GM21526 (cell line): ENCODE data around the gene ZNF576.
"Not testable (repeated sequence)": the region's sequence is repeated elsewhere in the genome, so short reads cannot be mapped to it uniquely, and the experiment has no call there.

Source experiments
- ATAC-seq: cut with Tn5 transposase; IDR thresholded peaks from one replicate; pipeline ENCODE4 v1.9.1; 2021; ENCODE audit warnings: moderate library complexity; ENCODE audit not compliant: unreplicated experiment, low FRiP score

Gene ZNF576

DNA sequence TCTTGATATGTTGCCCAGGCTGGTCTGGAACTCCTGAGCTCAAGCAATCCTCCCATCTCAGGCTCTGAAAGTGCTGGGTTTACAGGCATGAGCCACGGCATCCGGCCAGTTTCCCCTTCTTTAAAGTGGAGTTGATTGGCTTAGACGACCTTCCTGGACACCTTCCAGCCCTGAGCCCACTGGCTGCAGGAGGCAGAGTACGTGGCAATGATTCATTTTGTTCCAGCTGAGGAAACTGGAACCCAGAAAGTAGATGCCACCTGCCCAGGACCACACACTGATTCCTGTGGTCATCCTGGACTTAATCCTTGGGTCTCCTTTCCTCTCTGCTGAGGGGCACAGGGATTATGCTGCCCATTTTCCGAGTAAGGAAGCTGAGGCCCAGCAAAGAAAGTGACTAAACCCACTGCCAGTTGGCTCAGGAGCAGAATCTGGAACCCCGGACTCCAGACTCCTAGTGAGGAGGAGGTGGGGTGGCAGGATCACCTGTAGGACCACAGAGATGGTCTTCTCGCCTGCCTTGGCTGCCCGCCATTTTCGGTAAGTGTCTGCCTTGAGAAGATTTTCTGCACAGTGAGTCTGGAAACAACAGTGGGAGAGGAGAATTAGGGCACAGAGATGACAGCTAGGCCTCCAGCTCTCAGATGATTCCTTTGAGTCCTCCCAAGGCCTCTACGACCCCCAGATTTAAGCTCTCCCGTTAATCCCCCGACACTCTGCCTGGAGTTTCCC, 21.8 kb upstream of the ZNF576 start:
- no peak for ATAC-seq

GRCh38 chr19:43575156-43575950, 21.0 kb upstream of the ZNF576 start, which contains the start of the genes PINLYP and XRCC1:
PINLYP (plus strand) TSS chr19:43575801; CDS start chr19:43577192, 1,391 bp downstream.
XRCC1 (minus strand) TSS chr19:43575527; CDS start chr19:43575458, 69 bp downstream.
- peak; percentile 91 for ATAC-seq

DNA sequence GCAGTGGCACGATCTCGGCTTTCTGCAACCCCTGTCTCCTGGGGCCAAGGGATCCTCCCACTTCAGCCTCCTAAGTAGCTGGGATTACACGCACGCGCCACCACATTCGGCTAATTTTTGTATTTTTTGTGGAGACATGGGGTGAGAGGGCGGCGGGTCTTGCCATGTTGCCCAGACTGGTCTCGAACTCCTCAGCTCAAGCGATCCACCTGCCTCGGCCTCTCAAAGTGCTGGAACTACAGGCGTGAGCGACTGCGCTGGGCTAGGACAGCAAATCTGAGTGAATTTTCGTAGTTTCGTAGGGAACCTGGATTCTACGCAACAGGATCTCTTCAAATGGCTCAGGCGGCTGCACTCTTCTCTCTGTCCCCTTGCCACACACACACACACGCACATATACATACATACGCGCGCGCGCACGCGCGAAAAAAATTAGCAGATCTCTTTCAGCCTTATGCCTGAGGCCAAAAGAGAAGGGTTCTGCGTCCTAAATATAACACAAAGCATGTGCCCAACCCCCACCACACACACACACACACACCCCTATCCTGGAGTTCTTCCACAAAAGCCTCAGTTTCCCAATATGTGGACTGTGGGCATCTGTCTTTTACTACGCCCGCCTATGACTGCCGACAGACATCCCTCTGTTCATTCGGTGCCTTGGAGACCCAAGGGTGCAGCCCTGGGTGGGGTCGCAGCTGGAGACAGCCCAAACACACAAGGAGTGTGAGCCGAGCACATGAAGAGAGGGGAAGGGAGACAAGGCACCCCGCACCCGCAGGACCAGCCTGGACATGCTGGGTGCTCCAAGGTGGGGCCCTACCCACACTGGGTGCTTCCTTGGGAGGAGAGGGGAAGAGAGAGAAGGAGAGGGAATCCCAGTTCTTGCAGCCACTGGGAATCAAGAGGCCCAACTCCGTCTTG, 20.2 kb upstream of the ZNF576 start:
- ATAC-seq: no peak

DNA sequence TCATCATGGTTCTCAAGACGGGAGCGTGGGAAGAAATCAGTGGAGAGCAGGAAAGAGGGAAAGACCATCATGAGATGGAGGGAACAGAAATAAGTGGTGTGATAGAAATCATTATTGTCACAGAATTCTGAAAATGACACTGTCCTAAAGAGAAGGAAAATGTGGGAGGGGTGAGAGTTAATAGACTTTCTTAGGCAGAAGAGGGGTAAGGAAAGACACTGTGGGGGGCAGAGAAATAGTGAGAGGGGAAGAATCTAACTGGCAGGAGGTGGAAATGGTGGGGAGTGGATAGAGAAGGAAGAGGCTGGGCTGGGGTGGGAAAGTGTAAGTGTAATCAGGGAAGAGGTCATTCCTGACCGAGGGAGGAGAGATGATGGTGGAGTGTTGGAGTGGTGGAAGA, 17.6 kb upstream of the ZNF576 start:
- ATAC-seq: no peak

DNA sequence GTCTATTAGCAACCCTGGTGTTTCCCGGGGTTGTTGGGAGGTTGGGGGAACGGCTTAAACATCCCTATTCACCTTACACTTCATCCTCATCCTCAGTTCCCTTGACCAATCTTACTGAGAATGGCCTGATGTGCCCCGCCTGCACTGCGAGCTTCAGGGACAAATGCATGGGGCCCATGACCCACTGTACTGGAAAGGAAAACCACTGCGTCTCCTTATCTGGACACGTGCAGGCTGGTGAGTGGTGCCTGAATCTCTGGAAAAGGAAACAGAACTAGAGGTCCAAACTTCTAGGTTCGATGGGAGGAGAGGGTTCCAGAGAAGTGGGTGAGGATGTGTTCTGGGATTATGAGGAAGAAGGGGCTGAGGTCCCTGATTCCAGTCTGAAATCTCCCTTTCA, 14.9 kb upstream of the ZNF576 start:
- no peak for ATAC-seq

GRCh38 chr19:43582495-43582894, 13.9 kb upstream of the ZNF576 start:
- ATAC-seq: no peak

DNA sequence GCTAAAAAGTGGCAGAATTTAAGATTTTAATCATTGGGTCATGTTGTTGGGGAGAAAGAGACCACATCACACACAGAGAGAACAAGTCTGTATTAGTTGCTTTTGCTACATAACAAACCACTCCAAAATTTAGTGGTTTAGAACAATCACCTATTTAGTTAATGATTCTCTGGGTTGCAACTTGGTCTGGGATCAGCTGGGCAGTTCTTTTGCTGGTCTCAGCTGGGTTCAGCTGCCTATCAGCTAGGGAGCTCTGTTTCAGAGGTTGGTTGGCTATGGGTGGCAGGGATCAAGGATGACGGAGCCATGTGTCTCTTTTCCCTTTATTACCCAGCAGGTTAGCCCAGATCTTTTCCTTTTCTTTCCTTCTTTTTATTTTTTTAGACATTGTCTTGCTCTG, 11.9 kb upstream of the ZNF576 start:
- no peak for ATAC-seq

- ATAC-seq: no peak
These were observed 10.0 kb upstream of the ZNF576 start for GRCh38 chr19:43586346-43586745.

GRCh38 chr19:43587029-43587428, 9.4 kb upstream of the ZNF576 start:
- not testable (repeated sequence) for ATAC-seq

GRCh38 chr19:43589277-43589676, 7.1 kb upstream of the ZNF576 start:
- no peak for ATAC-seq

DNA sequence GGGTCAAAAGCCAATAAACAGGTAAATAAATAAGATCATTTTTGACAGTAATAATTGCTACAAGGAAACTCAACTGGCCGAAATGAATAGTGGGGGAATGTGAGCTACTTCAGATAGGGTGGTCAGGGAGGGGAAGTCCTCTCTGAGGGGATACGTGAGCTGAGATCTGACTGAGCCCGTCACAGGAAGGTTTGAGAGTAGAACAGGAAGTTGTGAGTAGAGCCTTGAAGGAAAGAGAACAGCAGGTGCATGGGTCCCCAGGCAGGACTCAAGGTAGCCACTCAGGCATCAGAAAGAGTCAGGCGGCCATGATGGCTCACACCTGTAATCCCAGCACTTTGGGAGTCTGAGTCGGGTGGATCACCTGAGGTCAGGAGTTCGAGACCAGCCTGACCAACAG, 6.7 kb upstream of the ZNF576 start:
- ATAC-seq: no peak

DNA sequence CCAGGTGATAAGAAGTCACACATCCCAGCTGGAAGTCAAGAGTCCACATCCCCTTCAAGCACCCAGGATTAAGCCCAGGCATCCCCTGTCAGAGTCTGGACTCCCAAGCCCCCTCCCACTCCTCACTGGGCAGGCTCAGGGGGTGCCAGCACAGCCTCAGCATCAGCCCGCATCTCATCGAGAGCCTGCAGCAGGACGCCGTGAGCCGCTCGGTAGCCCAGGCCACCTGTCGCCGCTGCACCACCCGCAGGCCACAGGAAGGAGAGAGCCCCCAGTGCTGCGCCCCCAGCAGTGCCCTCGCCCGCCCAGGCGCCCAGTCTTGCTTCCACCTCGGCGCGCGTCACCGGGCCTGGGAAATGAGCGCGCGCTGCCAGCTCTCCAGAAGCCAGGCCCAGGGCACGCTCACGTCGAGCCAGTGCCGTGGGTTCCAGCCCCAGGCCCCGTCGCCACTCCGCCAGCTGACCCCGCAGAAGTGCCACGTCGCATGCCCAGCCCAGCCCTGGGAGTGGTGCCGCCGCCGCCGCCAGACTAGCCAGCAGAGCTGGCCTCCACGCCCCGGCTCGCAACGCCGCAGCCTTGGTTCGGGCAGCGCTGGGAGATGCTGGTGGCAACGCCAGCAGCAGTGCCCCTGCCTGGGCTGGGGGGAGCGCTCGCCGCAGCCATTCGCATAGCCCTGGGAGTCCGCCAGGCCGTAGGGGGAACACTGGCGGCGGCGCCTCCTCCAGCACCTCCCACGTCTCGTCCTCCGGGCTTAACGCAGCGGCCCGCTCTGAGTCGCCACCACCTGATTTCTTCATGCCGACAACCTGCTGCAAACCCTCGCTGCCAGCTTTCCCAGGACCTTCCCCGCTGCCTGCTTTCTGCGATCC, 4.3 kb upstream of the ZNF576 start:
- no peak for ATAC-seq

DNA sequence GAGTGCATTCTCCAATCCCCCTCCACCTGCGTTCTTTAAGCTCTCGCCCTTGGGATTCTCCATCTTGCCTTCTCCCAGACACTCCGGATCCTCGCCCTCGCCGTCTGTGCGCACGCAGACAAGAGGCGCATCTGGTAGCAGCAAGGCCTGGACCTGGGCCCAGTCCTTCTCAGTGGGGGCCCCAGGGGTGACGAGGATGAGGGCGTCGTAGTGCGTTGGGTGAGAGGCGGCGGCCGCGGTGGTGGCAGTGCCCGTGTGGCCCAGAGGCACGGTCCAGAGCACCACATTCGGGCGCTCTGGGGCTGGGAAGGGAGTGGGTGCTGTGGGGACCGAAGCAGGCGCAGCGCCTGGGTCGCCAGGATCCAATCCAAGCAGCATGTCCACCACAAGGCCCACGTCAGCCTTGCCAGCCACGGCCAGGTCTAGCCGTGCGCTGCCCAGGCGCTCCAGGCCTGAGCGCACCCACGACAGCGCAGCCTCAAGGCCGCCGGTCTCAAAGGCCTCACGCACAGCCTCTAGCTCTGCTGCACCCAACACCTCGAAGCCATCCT, 3.5 kb upstream of the ZNF576 start:
- no peak for ATAC-seq

DNA sequence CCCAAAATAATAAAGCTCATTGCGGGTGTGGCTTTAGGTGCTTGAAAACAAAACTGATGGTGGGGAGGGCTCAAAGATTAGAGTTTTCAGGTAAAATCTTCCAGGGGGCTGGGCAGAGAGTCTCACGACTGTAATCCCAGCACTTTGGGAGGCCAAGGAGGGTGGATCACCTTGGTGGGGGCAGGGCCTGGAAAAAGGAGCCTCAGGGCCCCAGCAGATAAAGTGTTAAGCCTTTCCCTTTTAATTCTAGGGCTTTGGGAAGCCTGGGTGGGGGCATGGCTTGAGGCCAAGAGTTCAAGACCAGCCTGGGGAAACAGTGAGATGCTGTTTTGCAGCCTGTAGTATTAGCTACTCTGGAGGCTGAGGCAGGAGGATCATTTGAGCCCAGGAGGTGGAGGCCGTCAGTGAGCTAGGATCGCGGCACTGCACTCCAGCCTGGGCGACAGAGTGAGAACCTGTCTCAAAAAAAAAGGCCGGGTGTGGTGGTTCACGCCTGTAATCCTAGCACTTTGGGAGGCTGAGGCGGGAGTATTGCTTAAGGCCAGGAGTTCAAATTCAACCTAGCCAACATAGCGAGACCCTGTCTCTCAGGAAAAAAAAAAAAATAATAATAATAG, 2.2 kb upstream of the ZNF576 start:
- no peak for ATAC-seq

- ATAC-seq: no peak
These were observed 1.4 kb upstream of the ZNF576 start for GRCh38 chr19:43594710-43595604.

DNA sequence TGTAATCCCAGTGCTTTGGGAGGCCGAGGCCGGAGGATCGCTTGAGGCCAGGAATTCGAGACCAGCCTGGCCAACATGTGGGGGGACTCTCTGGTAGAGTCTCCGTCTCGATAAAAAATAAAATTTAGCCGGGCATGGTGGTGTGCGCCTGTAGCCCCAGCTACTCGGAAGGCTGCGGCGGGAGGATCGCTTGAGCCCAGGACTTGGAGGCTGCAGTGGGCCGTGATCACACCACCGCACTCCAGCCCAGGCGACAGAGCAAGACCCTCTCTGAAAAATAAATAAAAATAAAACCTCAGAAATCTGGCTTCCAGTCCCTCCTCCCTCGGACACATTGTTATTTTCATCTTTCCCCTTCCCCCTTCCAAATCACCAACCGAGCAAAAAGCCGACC, 793 bp upstream of the ZNF576 start:
- ATAC-seq: no peak

DNA sequence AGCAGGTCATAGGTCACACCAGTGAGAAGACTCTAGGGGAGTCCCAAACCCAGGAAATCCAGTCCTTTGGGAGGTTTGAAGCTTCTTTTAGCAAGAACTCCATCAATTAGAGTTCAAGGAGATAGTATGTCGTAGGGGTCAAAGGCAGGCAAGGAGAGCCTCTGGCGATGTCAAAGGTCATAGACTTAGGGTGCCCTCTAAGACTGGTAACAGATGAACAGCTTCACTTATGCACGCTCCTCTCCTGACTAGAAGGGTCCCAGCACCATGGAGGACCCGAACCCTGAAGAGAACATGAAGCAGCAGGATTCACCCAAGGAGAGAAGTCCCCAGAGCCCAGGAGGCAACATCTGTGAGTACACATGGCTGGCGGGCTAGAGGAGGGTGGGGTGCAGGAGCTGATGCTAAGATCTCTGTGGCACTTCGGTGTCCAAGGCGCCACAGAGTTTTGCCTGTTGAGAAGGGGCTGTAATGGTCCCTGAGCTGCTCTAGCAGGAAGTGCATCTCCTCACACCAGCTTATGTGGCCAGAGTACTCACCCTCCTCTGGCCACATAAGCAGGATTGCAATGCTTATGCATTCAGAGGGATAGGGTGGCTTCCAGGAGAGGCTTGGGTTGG, 557 bp downstream of the ZNF576 start:
- ATAC-seq: no peak

DNA sequence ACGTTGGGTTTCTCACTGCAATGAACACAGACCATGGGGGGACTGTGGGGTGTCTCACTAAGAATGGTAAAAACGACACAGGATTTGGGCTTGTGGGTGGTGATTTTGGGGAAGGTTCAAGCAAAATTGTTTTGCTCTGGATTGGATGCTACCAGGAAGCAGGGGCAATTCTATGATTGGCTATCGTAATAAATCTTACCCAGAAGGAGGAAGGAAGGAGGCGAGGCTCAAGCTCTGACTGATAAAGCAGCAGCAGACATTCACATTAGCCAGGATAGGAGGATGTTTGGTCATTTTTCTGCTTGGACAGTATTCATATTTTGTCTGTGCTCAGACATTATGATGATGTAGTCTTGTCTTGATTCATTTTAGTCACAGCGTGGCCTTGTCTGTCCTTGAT, 1.5 kb downstream of the ZNF576 start:
- ATAC-seq: no peak
